A204.1 (cell line): Measurements from ENCODE around the gene NPHP3.

Experiments
- FAIRE-seq: peaks from 2 replicates; lab custom pipeline; 2012; peaks lifted over from hg19 to GRCh38; lab: Jason Lieb, UNC

Gene NPHP3

GRCh38 chr3:132682201-132682600 lies 40.0 kb downstream of the NPHP3 start:
- no peak for FAIRE-seq

DNA sequence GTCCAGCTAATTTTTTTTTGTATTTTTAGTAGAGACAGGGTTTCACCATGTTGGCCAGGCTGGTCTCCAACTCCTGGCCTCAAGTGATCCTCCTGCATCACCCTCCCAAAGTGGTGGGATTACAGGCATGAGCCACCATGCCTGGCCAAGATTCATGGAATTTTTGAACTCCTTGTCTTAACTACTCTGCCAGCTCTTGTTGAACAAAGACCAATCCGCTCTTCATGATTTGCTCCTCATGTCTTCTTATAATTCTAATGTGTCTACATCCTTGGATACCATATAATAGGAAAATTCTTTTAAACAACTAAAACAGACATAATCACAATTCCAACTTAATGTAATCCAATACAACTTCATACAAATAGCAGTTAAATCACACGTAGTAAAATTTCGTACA lies 40.8 kb downstream of the NPHP3 start:
- peak; percentile 9 for FAIRE-seq

GRCh38 chr3:132679911-132680310 lies 42.3 kb downstream of the NPHP3 start:
- FAIRE-seq, result no peak

DNA sequence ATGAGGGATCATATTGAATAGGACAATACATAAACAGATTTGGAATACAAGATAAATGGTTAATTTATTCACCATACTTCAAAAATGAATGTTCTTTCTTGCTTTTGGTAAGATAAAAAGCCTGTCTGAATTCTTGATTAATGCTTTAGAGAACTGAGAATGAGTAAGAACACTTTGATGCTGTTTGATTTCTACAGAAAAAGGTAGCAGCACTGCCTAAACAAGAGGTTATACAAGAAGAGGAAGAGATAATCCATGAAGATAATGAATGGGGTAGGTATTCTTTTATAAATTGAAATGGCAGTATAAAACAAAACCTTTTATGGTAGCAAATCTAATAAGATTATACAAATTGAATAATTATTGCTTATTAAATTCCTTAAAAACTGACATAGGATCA lies 46.8 kb downstream of the NPHP3 start:
- no peak for FAIRE-seq

DNA sequence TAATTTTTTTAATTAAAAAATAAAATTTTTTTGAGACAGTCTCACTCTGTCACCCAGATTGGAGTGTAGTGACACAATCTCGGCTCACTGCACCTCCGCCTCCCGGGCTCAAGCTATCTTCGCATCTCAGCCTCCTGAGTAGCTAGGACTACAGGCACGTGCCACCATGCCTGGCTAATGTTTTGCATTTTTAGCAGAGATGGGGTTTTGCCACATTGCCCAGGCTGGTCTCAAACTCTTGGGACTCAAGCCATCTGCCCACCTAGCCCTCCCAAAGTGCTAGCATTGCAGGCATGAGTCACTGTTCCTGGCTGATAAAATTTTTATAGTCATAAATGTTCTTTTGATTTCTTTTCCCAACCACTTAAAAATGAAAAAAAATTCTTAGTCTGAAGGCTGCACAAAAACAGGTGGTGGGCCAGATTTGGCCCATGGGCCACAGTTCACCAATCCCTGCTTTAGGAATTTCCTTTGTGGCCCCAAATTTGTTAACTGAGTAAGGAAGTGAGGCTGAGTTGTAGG lies 52.9 kb downstream of the NPHP3 start:
- FAIRE-seq, result no peak

- FAIRE-seq, result no peak
Observed at GRCh38 chr3:132665230-132665745, 56.9 kb downstream of the NPHP3 start.

DNA sequence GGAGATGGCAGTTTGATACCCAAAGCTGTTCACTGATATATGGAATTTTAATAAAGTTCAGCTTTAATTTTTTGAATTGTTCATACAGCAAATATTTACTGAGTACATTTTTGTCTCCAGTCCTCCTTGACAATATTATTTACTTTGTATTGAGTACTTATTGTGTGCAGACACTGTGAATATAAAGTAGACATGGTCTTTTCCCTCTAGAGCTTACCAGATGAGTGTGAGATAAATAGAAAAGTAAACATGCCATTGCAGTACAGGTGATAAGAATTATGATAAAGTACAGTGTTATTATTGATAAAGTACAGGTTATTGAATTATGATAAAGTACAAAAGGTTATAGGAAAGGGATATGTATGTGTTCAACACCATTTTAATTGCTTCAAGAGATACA lies 60.0 kb downstream of the NPHP3 start:
- no peak for FAIRE-seq

DNA sequence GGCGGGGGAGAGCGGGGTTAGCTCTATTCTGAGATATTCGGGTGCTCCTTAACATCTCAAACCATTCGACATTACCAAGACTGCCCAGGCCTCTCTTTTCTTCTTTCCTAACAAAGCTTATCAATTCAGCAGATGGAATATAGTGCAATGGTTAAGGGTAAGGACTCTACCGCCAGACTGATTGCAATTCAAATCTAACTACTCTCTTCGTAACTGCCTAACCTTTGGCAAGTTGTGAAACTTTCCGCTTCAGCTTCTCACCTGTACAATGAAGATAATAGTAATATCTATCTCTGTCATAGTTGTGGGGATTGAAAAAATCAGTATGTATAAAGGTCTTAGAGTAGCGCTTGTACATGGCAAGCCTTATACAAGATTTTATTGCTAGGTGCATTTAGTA lies 61.1 kb downstream of the NPHP3 start:
- FAIRE-seq, result no peak

- no peak for FAIRE-seq
Observed at GRCh38 chr3:132660811-132661070, 61.5 kb downstream of the NPHP3 start.

DNA sequence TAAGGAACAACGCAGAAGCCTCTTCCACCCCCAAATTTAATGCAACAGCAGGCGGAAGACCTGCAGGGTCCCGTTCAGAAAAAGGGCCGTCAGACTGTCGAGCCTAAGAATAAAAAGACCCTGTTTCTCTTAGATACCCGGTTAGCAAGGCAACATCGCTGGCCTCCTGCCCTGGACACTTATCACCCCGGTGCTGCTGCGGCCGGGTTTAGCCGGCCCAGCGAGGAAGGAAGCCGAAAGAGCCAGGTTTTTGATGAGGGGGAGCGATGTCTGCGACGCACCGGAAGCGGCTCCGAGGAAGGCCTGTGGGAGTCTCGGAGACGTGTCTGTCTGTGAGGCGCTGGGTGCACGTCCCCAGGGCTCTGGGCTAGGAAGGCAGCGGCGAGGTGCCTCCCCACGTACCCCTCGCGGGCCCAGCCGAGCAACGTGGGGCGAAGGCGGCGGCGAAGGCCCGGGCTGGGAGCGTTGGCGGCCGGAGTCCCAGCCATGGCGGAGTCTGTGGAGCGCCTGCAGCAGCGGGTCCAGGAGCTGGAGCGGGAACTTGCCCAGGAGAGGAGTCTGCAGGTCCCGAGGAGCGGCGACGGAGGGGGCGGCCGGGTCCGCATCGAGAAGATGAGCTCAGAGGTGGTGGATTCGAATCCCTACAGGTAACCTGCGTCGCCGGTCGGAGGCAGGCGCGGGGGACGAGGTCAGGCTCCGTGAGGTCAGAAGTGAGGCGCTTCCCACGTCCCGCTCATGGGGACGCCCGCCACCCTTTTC lies 62.0 kb downstream of the NPHP3 start, which contains the start of gene UBA5:
Gene UBA5 (plus strand): TSS at position 278 of the 759 bp plus-strand sequence. CDS start 209 bp downstream, at position 487.
- no peak for FAIRE-seq

DNA sequence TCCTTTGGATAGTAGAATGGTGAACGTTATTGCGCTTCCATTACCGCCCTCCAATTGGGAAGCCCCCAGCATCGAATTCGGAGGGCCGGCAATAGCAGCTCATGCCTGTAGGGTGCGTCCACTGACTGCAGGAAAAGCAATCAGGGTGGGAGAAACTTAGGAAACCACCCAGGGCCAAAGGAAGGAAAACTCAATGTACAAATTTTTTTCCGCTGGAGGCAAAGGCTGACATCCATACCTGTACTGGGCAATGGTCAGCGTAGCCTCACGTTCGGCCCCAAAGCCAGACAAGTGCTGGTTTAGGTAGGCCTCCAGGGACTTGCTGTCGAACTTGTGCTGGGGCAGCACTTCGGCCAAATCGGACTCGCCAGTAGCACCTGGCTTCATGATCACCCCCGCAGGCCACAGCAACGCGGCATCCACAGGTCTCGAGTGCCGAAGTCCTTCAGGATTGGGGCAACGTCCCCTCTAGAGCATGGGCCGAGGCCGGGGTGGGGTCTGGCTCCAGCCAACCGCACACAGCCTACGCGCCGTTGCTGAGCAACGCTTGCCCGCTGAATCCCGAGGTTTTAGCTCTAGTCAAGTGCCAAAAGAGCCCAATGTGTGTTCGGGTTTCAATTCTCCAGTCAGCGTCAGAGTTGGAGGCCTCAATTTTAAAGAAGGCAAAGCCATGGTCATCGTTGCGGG lies 62.7 kb downstream of the NPHP3 start, which contains the start of gene ACAD11:
Gene ACAD11 (minus strand): TSS at position 445 of the 687 bp plus-strand sequence. CDS start 58 bp downstream, at position 387.
- FAIRE-seq, result peak; percentile 88

- no peak for FAIRE-seq
Observed at GRCh38 chr3:132659000-132659364, 63.2 kb downstream of the NPHP3 start.

DNA sequence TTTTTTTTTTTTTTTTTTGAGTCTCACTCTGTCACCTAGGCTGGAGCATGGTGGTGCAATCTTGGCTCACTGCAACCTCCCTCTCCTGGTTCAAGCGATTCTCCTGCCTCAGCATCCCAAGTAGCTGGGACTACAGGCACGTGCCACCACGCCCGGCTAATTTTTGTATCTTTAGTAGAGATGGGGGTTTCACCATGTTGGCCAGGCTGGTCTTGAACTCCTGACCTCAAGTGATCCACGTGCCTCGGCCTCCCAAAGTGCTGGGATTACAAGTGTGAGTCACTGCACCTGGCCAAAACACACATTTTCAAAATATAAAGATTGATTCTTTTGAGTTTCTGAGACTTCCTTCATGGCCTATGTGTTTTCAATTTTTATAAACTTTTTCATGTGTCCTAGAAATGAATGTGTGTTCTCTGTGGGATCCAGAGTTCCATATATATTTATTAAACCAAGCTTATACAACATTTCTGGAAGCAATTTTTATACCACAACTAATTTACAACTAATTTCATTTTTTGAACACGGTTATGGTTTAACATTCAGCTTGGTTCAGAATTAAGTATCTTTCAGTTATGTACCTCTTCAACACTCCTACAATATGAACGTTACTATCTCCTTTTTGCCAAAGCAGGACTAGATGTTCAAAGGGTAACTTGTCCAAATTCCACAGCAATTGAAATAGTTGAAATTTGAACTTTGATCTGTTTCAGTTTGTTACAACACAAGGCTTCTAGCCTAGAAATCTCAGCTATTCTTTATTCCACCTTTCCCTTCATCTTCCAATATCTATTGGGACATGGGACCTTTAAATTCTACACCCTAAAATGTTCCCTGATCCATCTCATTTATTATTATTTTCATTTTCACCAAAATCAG lies 64.1 kb downstream of the NPHP3 start:
- FAIRE-seq, result no peak

DNA sequence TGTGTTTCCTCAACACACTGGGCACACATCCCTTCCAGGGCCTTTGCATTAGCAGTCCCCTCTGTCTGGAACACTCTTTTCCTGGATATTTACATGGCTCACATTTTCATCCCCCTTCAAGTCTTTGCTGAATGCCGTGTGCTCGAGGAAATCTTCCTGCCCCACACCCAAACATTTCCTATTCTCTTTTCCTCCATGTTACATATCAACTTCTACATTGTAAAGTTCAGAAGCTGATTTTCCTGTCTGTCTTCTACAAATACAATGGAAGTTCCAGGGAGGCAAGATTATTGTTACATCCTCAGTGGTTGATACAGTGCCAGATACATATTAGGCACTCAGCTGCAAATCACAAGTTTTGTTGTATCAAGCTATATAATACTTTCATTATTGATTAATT lies 66.7 kb downstream of the NPHP3 start:
- FAIRE-seq, result no peak

GRCh38 chr3:132654721-132655120 lies 67.5 kb downstream of the NPHP3 start:
- FAIRE-seq, result no peak

- FAIRE-seq, result no peak
Observed at GRCh38 chr3:132654190-132654589, 68.0 kb downstream of the NPHP3 start.

- FAIRE-seq, result no peak
Observed at GRCh38 chr3:132652640-132653270, 69.5 kb downstream of the NPHP3 start.

- FAIRE-seq, result no peak
Observed at GRCh38 chr3:132650153-132650552, 72.1 kb downstream of the NPHP3 start.

DNA sequence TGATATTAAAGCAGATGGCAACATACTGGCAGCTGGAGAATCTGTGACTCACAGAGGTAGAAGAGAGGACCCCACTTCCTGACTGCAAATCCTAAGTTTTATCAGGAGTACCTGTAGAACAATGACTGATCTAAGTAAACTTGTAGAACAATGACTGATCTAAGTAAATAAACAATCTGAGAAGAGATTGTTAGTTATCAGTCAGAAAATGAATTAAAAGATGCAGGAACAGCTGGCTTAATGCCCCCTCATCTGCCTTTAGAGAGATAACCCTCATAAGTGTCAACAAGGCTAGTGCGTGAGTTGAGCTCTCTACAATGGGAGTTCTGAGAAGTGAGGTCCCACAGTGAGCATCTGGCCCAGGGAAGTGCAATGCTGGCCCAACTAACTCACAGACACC lies 77.2 kb downstream of the NPHP3 start:
- FAIRE-seq, result no peak

GRCh38 chr3:132643366-132643765 lies 78.8 kb downstream of the NPHP3 start:
- FAIRE-seq, result no peak

DNA sequence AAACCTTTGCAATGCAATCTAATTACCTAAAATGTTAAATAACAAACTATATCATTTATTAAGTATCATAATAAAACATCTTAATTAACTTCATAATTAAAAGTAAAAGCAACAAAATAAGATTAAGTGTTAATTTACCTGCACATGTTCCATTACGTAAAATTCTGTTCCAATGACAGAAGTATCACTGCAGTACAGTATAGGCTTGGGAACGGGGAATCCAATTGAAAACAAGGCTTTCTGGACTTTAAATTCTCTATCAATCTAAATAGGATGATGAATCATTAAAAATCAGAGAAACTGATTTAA lies 79.7 kb downstream of the NPHP3 start:
- FAIRE-seq, result no peak

DNA sequence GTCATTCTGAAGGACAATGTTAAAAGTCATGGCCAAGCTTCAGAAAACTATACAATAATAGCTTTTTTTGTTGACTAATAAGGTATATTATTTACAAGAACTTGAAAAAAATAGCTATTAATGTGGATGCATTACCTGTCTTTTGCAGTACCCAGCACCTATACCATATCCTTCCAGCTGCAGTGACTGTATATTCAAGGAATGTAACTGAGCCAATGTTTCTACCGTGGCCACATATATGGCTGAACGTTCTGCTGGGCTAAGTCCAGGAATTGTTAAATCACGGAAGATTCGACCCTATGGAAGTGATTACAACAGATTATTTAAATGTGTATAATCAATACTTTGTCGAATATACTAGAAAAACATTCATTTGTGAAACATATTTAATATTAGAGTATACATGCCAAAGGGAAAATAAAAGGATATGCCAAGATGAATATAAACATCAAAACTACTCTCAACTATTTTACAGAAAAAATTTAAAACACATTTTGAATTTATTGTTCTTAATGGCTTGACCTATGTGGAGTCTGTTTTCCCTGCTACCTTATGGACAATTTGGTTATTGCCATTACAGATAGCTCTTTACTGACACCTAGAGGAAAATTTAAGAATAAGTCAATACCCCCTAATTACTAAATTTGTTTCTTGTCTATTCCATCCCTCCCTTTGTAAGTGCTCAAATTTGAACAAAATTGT lies 80.2 kb downstream of the NPHP3 start:
- peak; percentile 98 for FAIRE-seq
